Ovary (tissue), 9 donors: Measurements from ENCODE around the gene COL23A1. TPM values are rescaled to one million over a fixed set of nuclear protein-coding genes. Genes with fewer than 3 reads are reported as not detected.

Experiments used
- DNase-seq, 5 donors: peaks; one replicate each; pipeline ENCODE4 v3.0.0-alpha.2; 2019 to 2020
- H3K27ac ChIP-seq, 2 donors: fragments of 200-600 bp; one replicate each; pipeline versions ENCODE4 v1.5.1 to v1.8.0; 2019 to 2022
- H3K27me3 ChIP-seq: fragments of 200-600 bp; one replicate; pipeline ENCODE4 v1.8.0; 2022
- H3K36me3 ChIP-seq: fragments of 200-600 bp; sonication (generic); one replicate; pipeline ENCODE4 v1.5.1; 2019
- H3K4me1 ChIP-seq: one replicate; pipeline ENCODE4 v1.8.1; 2013; ENCODE audit warnings: mild to moderate bottlenecking, moderate library complexity; ENCODE audit not compliant: insufficient read depth
- H3K4me3 ChIP-seq: fragments of 200-600 bp; sonication (generic); one replicate; pipeline ENCODE4 v1.5.1; 2017
- H3K9me3 ChIP-seq, 2 donors: fragments of 200-600 bp in 1 of 2; sonication (generic) in 1 of 2; one replicate each; pipeline versions ENCODE4 v1.5.1 to v1.8.1; 2013 to 2019; ENCODE audit warnings: mild to moderate bottlenecking in 1 of 2, moderate library complexity in 1 of 2
- CTCF ChIP-seq, 3 donors: fragments of 450-650 bp in 2 of 3; fragments of 200-600 bp in 1 of 3; IDR thresholded peaks; one replicate each; pipeline versions ENCODE4 v1.5.1 to v1.8.0; 2016 to 2022; ENCODE audit warnings: antibody characterized with exemption in 3 of 3, mild to moderate bottlenecking in 1 of 3
- EP300 ChIP-seq: sonication (generic); formaldehyde crosslinking; IDR thresholded peaks from one replicate; pipeline ENCODE4 v1.6.1; 2017; ENCODE audit warnings: antibody characterized with exemption
- POLR2A ChIP-seq: fragments of 450-650 bp; IDR thresholded peaks from one replicate; pipeline ENCODE4 v1.6.1; 2017; ENCODE audit warnings: antibody characterized with exemption, mild to moderate bottlenecking, moderate library complexity
- WGBS, 3 donors: extraction: QIAGEN DNeasy Blood & Tissue Kit in 1 of 3; methylation state at CpG; one replicate each; pipeline versions ENCODE4 v1.1.5 to v1.1.7; 2013 to 2017; 5-methylcytosine and 5-hydroxymethylcytosine counted together
- intact Hi-C, 4 donors: fragments of 100-400 bp; cut with DNase I; formaldehyde crosslinking; loops; one replicate each; pipeline versions ENCODE4 v1.11.0 to v1.15.1; 2022 to 2023
- polyA plus RNA-seq, 2 donors: library from polyadenylated mRNA; stranded (reverse); fragments of 200-250 nt in 1 of 2; fragments of 350-450 nt in 1 of 2; fragmentation: Illumina TruSeq in 1 of 2; extraction: RNeasy Lipid Tissue Mini Kit (QIAGEN cat#74804) in 1 of 2; gene quantifications; one replicate each; pipeline ENCODE4 v1.2.3, GENCODE V29; 2013 to 2014
- total RNA-seq, 7 donors: library from RNA; depleted of rRNA in 2 of 7; stranded (reverse); fragments of >200 nt in 2 of 7; fragmentation: NEBNext Ultra II Directional in 3 of 7; extraction: Animal tissue kit (Norgen Biotek cat#: 25700) in 3 of 7; gene quantifications; one replicate each; pipeline versions ENCODE4 v1.1.0 to v1.2.4, GENCODE V29; 2016 to 2023
- donor health status: DM: no; HTN: no; CAD: no; lungs with moderate emphysema.
- donor health status: DM: no; HTN: no; CAD: no.
- donor health status: Bipolar disorder and iron deficiency.
- donor health status: DM: yes; HTN: yes; CAD: no.
- donor health status: DM: no; HTN: no; CAD: no.
- donor health status: DM: yes; HTN: yes; CAD: no.

COL23A1 gene
- total and polyA plus RNA-seq, 9 donors: 0.13 to 0.92 (median 0.39) TPM; not detected in 1

GRCh38 chr5:178422400-178422775 is 167.8 kb downstream of the COL23A1 start:
- no peaks in the 10 kb centered on the region for H3K36me3 ChIP-seq
- no peak for TF ChIP-seq EP300
- TF ChIP-seq POLR2A: no peak
- TF ChIP-seq CTCF (IDR thresholded peaks at IDR 0.05): no peak
- no peaks in the 10 kb centered on the region for H3K9me3 ChIP-seq
- H3K4me3 ChIP-seq: no peak overlapping the region
- no peaks in the 10 kb centered on the region for H3K4me1 ChIP-seq
- WGBS, 3 donors: 81 to 85% (median 83%) methylated on average over 11 of the region's 11 CpGs
- intact Hi-C loops: no loop called here
- H3K27ac ChIP-seq: no peak overlapping the region
- H3K27me3 ChIP-seq: no peaks in the 10 kb centered on the region
- no peak for DNase-seq

- Histone ChIP-seq H3K4me3 (no peak overlapping the region), H3K4me1 (no peaks in the 10 kb centered on the region), H3K36me3 (no peaks in the 10 kb centered on the region), H3K27ac (no peak overlapping the region), H3K27me3 (no peaks in the 10 kb centered on the region), H3K9me3 (no peaks in the 10 kb centered on the region)
- 85 to 88% (median 85%) methylated on average over 17 of the region's 17 CpGs for WGBS, 3 donors
- intact Hi-C loops: no loop called here
- TF ChIP-seq EP300 (no peak), CTCF (IDR thresholded peaks at IDR 0.05) (no peak)
- DNase-seq: peak in 1 of 5 donors; percentile 10
Observed at GRCh38 chr5:178421699-178422399, 168.3 kb downstream of the COL23A1 start.

GRCh38 chr5:178421128-178421527 is 169.1 kb downstream of the COL23A1 start:
- no peak overlapping the region for H3K27ac ChIP-seq
- WGBS, 3 donors: 70 to 78% (median 74%) methylated on average over 5 of the region's 5 CpGs
- intact Hi-C loops: no loop called here

GRCh38 chr5:178420354-178420781 is 169.8 kb downstream of the COL23A1 start:
- no peak overlapping the region for H3K4me3 ChIP-seq
- no peak overlapping the region for H3K27ac ChIP-seq
- TF ChIP-seq POLR2A: no peak
- no peak for TF ChIP-seq EP300
- TF ChIP-seq CTCF (IDR thresholded peaks at IDR 0.05): no peak
- H3K4me1 ChIP-seq: no peaks in the 10 kb centered on the region
- intact Hi-C loops: no loop called here
- no peaks in the 10 kb centered on the region for H3K9me3 ChIP-seq
- no peaks in the 10 kb centered on the region for H3K27me3 ChIP-seq
- no peaks in the 10 kb centered on the region for H3K36me3 ChIP-seq
- DNase-seq: no peak
- 19 to 37% (median 28%) methylated on average over 1 to 3 of the region's 3 CpGs for WGBS, 3 donors

More at GRCh38 chr5:178421128-178421527, 169.1 kb downstream of the COL23A1 start:
- no peak overlapping the region for H3K4me3 ChIP-seq
- H3K27me3 ChIP-seq: no peaks in the 10 kb centered on the region
- no peaks in the 10 kb centered on the region for H3K36me3 ChIP-seq
- no peaks in the 10 kb centered on the region for H3K4me1 ChIP-seq
- TF ChIP-seq POLR2A (no peak), CTCF (IDR thresholded peaks at IDR 0.05) (no peak), EP300 (no peak)
- H3K9me3 ChIP-seq: no peaks in the 10 kb centered on the region
- DNase-seq: no peak
